ENCODE measurements around the gene RAP1GAP.
"Not testable (repeated sequence)": the region's sequence is repeated elsewhere in the genome, so short reads cannot be mapped to it uniquely, and the experiment has no call there.

RAP1GAP gene

DNA sequence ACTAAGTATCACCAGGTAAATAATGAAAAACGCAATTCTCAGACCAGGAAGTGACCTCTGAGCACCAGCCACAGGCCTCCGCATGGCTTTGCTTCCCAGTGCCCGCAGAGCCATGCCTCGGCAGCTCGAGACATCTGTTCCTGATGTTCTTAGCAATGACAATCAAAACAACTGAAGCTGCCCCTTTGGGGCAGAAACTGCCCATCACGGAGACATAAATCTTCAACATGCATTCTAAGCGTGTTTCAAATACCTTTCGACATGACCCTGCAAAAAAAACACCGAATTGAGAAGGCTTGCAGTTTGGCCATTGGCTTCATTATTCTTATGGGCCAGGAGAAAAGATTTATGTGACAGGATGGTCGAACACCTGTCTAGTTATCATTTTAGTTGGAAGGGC, 5.8 kb upstream of the RAP1GAP start:
- TF ChIP-seq EZH2 (IDR thresholded peaks at IDR 0.05; ENCODE audit: borderline replicate concordance, low read depth, low read length, severe bottlenecking): no peak
- TF ChIP-seq, protein P1, sequence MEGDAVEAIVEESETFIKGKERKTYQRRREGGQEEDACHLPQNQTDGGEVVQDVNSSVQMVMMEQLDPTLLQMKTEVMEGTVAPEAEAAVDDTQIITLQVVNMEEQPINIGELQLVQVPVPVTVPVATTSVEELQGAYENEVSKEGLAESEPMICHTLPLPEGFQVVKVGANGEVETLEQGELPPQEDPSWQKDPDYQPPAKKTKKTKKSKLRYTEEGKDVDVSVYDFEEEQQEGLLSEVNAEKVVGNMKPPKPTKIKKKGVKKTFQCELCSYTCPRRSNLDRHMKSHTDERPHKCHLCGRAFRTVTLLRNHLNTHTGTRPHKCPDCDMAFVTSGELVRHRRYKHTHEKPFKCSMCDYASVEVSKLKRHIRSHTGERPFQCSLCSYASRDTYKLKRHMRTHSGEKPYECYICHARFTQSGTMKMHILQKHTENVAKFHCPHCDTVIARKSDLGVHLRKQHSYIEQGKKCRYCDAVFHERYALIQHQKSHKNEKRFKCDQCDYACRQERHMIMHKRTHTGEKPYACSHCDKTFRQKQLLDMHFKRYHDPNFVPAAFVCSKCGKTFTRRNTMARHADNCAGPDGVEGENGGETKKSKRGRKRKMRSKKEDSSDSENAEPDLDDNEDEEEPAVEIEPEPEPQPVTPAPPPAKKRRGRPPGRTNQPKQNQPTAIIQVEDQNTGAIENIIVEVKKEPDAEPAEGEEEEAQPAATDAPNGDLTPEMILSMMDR (IDR thresholded peaks at IDR 0.05; ENCODE audit: borderline replicate concordance, extremely low read depth, low read length, poor library complexity, severe bottlenecking): no peak
- H3K27me3 ChIP-seq (ENCODE audit: insufficient read depth, low read length, poor library complexity): no peaks in the 10 kb centered on the region
- peaks cover 7% of the 10 kb centered on the region; the same call in 1 of the 2 replicates for H4K20me1 ChIP-seq (ENCODE audit: insufficient read depth, low read length)
- H3K4me1 ChIP-seq (ENCODE audit: insufficient read depth, low read length): no peaks in the 10 kb centered on the region
- no peak overlapping the region for H3K27ac ChIP-seq (ENCODE audit: low read length)
- H3K9me3 ChIP-seq (ENCODE audit: insufficient read depth, low read length, severe bottlenecking): no peaks in the 10 kb centered on the region
- H3K4me2 ChIP-seq (ENCODE audit: insufficient read depth, low read length): no peak overlapping the region
- no peak overlapping the region for H2AFZ ChIP-seq (ENCODE audit: low read depth, low read length)
- no peaks in the 10 kb centered on the region for H3K79me2 ChIP-seq (ENCODE audit: insufficient read depth, low read length)
- no peak for DNase-seq
- H3K9ac ChIP-seq (ENCODE audit: low read depth, low read length): no peak overlapping the region
- ATAC-seq (ENCODE audit: insufficient read depth, low read depth): no peak
- peaks cover 18% of the 10 kb centered on the region for H3K36me3 ChIP-seq (ENCODE audit: insufficient read depth, low read length)
- H3K4me3 ChIP-seq (ENCODE audit: low read depth in 1 of 2, low read length in 2 of 2): no peak overlapping the region

DNA sequence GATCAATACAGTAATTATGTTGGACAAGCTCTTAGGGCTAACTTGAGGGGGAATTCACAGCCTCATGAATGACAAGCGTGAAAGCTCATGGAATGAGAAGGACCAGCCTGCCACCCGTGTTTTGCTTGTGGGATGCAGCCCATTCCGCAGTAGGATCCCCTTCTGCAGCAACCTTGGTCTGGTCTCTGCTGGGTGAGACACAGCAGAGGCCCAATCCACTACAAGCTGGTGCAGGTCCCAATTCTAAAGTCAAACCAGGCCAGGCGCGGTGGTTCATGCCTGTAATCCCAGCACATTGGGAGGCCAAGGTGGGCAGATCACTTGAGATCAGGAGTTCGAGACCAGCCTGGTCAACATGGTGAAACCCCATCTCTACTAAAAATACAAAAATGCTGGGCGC, 4.7 kb upstream of the RAP1GAP start:
- not testable (repeated sequence) for H3K9me3 ChIP-seq (ENCODE audit: insufficient read depth, low read length, severe bottlenecking); H3K4me2 ChIP-seq (ENCODE audit: insufficient read depth, low read length)

DNA sequence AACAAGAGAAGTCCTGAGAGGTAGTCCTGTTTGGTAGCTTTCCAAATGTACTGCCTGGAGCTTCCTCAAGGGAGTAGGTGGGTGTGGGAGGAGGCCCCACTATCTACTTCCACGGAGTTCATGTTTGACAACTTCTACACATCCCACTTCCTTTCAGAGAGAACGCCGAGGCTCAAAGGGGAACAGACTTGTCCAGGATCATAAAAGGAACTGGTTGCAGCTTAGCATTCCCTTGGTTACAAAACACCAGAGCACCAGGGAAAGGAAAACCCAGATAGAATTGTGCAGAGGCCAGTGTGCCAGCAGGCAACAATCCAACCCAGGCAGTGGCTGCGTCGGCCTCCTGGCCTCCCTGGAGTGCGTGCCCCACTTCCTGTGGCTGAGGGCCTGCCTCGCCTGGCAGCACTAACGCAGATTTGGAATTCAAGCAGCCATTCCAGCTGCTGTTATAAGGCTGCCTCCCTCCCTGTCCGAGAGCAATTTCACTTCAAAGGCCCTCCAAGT, 4.2 kb upstream of the RAP1GAP start:
- Histone ChIP-seq H3K4me1 (ENCODE audit: insufficient read depth, low read length) (no peaks in the 10 kb centered on the region), H4K20me1 (ENCODE audit: insufficient read depth, low read length) (peaks cover 9% of the 10 kb centered on the region; the same call in 1 of the 2 replicates), H3K36me3 (ENCODE audit: insufficient read depth, low read length) (0 out of 2 replicates have a peak, but pooled peaks cover 6% of the 10 kb centered on the region), H3K9ac (ENCODE audit: low read depth, low read length) (no peak overlapping the region), H3K9me3 (ENCODE audit: insufficient read depth, low read length, severe bottlenecking) (no peaks in the 10 kb centered on the region), H3K4me3 (ENCODE audit: low read depth in 1 of 2, low read length in 2 of 2) (no peak overlapping the region), H2AFZ (ENCODE audit: low read depth, low read length) (no peak overlapping the region), H3K27me3 (ENCODE audit: insufficient read depth, low read length, poor library complexity) (no peaks in the 10 kb centered on the region), H3K79me2 (ENCODE audit: insufficient read depth, low read length) (no peaks in the 10 kb centered on the region), H3K27ac (ENCODE audit: low read length) (no peak overlapping the region), H3K4me2 (ENCODE audit: insufficient read depth, low read length) (no peak overlapping the region)
- peak; percentile 30; the same call in 1 of the 3 replicates for ATAC-seq (ENCODE audit: insufficient read depth, low read depth)
- TF ChIP-seq EZH2 (IDR thresholded peaks at IDR 0.05; ENCODE audit: borderline replicate concordance, low read depth, low read length, severe bottlenecking): no peak
- TF ChIP-seq, protein P1 (IDR thresholded peaks at IDR 0.05; ENCODE audit: borderline replicate concordance, extremely low read depth, low read length, poor library complexity, severe bottlenecking): no peak
- no peak for DNase-seq

More for the DNA sequence above, 4.7 kb upstream of the RAP1GAP start:
- not testable (repeated sequence) for H3K27me3 ChIP-seq (ENCODE audit: insufficient read depth, low read length, poor library complexity); H3K79me2 ChIP-seq (ENCODE audit: insufficient read depth, low read length); H3K4me3 ChIP-seq (ENCODE audit: low read depth in 1 of 2, low read length in 2 of 2); H3K4me1 ChIP-seq (ENCODE audit: insufficient read depth, low read length); H3K36me3 ChIP-seq (ENCODE audit: insufficient read depth, low read length); H3K27ac ChIP-seq (ENCODE audit: low read length); H2AFZ ChIP-seq (ENCODE audit: low read depth, low read length); DNase-seq; H3K9ac ChIP-seq (ENCODE audit: low read depth, low read length); ATAC-seq (ENCODE audit: insufficient read depth, low read depth); H4K20me1 ChIP-seq (ENCODE audit: insufficient read depth, low read length)

DNA sequence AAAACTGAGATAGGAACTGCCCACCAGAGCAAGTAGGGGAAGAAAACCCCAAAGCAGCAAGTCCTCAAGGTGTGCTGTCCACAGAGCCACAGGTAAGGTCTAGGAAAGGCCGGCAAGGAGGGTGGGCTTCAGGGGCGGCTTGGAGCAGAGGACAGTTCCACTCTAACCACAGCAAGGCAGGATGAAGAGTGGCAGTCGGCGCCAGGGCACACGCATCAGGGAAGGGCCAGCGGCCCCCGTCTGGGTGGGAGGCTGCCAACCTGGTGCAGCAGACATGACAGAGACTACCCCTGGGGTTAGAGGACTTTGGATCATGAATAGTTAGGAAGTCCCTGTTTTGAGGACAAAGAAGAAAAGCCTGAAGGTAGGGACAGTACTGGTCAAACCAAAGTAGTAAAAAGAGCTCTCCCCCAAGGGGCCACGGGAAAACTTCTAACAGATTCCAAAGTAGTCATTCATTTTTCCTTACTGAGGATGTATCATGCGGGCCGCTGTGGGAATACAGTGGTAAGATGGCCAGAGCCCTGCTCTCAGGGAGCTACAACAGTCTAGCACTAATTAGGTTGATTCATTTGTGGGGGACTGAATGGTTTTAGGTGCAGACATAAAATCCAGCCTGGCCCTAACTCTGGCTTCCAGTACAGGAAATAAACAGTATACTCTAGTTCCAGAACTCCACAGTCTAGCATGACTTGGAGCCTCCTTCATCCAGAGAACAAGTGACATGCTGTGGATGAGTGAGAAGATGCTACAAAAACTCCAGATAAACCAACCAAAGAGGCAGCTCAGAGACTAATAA, 3.5 kb upstream of the RAP1GAP start:
- H3K4me1 ChIP-seq (ENCODE audit: insufficient read depth, low read length): no peaks in the 10 kb centered on the region
- TF ChIP-seq EZH2 (IDR thresholded peaks at IDR 0.05; ENCODE audit: borderline replicate concordance, low read depth, low read length, severe bottlenecking): no peak
- TF ChIP-seq, protein P1 (IDR thresholded peaks at IDR 0.05; ENCODE audit: borderline replicate concordance, extremely low read depth, low read length, poor library complexity, severe bottlenecking): no peak
- no peaks in the 10 kb centered on the region for H3K79me2 ChIP-seq (ENCODE audit: insufficient read depth, low read length)
- no peak overlapping the region for H3K4me2 ChIP-seq (ENCODE audit: insufficient read depth, low read length)
- no peak overlapping the region for H3K4me3 ChIP-seq (ENCODE audit: low read depth in 1 of 2, low read length in 2 of 2)
- H3K27ac ChIP-seq (ENCODE audit: low read length): no peak overlapping the region
- no peaks in the 10 kb centered on the region for H3K9me3 ChIP-seq (ENCODE audit: insufficient read depth, low read length, severe bottlenecking)
- no peak overlapping the region for H3K9ac ChIP-seq (ENCODE audit: low read depth, low read length)
- H3K27me3 ChIP-seq (ENCODE audit: insufficient read depth, low read length, poor library complexity): no peaks in the 10 kb centered on the region
- DNase-seq (no peak), ATAC-seq (ENCODE audit: insufficient read depth, low read depth) (no peak)
- H3K36me3 ChIP-seq (ENCODE audit: insufficient read depth, low read length): no peaks in the 10 kb centered on the region
- peaks cover 15% of the 10 kb centered on the region; the same call in 1 of the 2 replicates for H4K20me1 ChIP-seq (ENCODE audit: insufficient read depth, low read length)
- H2AFZ ChIP-seq (ENCODE audit: low read depth, low read length): no peak overlapping the region
